Panc1 (cell line): ENCODE results near the gene KCNRG.

Experiments used
- POLR2AphosphoS5 ChIP-seq: IDR thresholded peaks from 2 replicates; pipeline ENCODE4 v1.6.1; 2012; ENCODE audit warnings: mild to moderate bottlenecking, low read depth, low read length, moderate library complexity
- REST ChIP-seq, 2 experiments: IDR thresholded peaks; 2 replicates each; pipeline ENCODE4 v1.6.1; 2011 to 2012; ENCODE audit warnings: low read depth in 2 of 2, control low read depth in 1 of 2, low read length in 1 of 2, mild to moderate bottlenecking in 1 of 2, moderate library complexity in 1 of 2; ENCODE audit not compliant: insufficient read depth in 1 of 2
- SIN3A ChIP-seq: IDR thresholded peaks from 2 replicates; pipeline ENCODE4 v1.6.1; 2012; ENCODE audit warnings: low read depth, mild to moderate bottlenecking, low read length, moderate library complexity, borderline replicate concordance; ENCODE audit not compliant: insufficient read depth
- TCF7L2 ChIP-seq: IDR thresholded peaks from 2 replicates; pipeline ENCODE4 v1.6.1; 2011; ENCODE audit warnings: mild to moderate bottlenecking, low read depth, low read length, inconsistent platforms
- TF ChIP-seq, protein P1 (sequence below): fragments of 450-650 bp; IDR thresholded peaks from 2 replicates; pipeline ENCODE4 v1.5.1; 2017; ENCODE audit warnings: mild to moderate bottlenecking

DNA sequence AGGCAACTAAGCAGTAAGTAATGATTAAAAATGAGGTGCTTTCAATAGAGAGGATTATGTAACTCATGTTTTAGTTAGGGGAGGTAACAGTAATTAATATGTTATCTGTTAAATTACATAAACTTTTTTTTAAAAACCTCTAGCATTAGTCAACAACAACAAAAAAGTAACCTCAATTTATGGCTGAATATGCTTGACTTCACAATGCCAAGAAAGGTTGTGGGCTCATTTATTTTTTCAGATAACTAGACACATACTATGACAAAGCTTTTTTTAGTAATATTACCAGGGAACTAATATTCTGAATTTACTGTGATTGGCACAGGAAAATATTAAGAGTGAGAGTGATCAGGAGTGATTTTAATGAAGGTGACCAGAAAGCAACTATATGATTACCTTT, 54.9 kb downstream of the KCNRG start:
- TF ChIP-seq, protein P1, sequence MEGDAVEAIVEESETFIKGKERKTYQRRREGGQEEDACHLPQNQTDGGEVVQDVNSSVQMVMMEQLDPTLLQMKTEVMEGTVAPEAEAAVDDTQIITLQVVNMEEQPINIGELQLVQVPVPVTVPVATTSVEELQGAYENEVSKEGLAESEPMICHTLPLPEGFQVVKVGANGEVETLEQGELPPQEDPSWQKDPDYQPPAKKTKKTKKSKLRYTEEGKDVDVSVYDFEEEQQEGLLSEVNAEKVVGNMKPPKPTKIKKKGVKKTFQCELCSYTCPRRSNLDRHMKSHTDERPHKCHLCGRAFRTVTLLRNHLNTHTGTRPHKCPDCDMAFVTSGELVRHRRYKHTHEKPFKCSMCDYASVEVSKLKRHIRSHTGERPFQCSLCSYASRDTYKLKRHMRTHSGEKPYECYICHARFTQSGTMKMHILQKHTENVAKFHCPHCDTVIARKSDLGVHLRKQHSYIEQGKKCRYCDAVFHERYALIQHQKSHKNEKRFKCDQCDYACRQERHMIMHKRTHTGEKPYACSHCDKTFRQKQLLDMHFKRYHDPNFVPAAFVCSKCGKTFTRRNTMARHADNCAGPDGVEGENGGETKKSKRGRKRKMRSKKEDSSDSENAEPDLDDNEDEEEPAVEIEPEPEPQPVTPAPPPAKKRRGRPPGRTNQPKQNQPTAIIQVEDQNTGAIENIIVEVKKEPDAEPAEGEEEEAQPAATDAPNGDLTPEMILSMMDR: no peak
- TF ChIP-seq TCF7L2 (no peak), REST (IDR thresholded peaks at IDR 0.05; ENCODE audit: insufficient read depth in 1 of 2, low read depth in 2 of 2, low read length in 1 of 2) (no peak), POLR2AphosphoS5 (no peak), SIN3A (no peak)
